Common myeloid progenitor, CD34-positive (primary cell): ENCODE results near the gene FAM120AOS.

Experiments
- CTCF ChIA-PET: fragments of 350-600 bp; sonication (Branson Sonifier 250); formaldehyde crosslinking; loops from one replicate; lab custom pipeline; 2021; ENCODE audit warnings: antibody characterized with exemption; lab: Charles Lee
- POLR2A ChIA-PET: fragments of 350-600 bp; sonication (Branson Sonifier 250); formaldehyde crosslinking; loops from one replicate; lab custom pipeline; 2021; ENCODE audit warnings: antibody characterized with exemption; lab: Charles Lee
- DNase-seq, 3 donors: peaks; one replicate each; pipeline versions ENCODE4 v3.0.0 to v3.0.0-alpha.2; 2013
- H3K27ac ChIP-seq, 2 experiments: 1 replicate in 1 of 2; 2 replicates in 1 of 2; pipeline ENCODE4 v1.7.0; 2013; ENCODE audit warnings: inconsistent platforms in 2 of 2, low read length in 2 of 2, mild to moderate bottlenecking in 2 of 2, low read depth in 1 of 2, moderate library complexity in 1 of 2; ENCODE audit not compliant: severe bottlenecking in 2 of 2, insufficient read depth in 1 of 2, poor library complexity in 1 of 2
- H3K27me3 ChIP-seq, 5 experiments: replicated peaks in 2 of 5; 1 replicate in 3 of 5; 2 replicates in 2 of 5; pipeline versions ENCODE4 v1.6.1 to v1.7.0; 2013; ENCODE audit warnings: low read length in 4 of 5, mild to moderate bottlenecking in 2 of 5, moderate library complexity in 2 of 5, inconsistent platforms in 1 of 5; ENCODE audit not compliant: insufficient read depth in 5 of 5, control insufficient read depth in 4 of 5
- H3K36me3 ChIP-seq, 4 experiments: 1 replicate in 2 of 4; 2 replicates in 2 of 4; pipeline versions ENCODE4 v1.6.1 to v1.7.0; 2013; ENCODE audit warnings: low read length in 3 of 4, control low read depth in 1 of 4, mild to moderate bottlenecking in 1 of 4; ENCODE audit not compliant: control insufficient read depth in 4 of 4, insufficient read depth in 4 of 4
- H3K4me1 ChIP-seq, 4 experiments: 1 replicate in 3 of 4; 2 replicates in 1 of 4; pipeline versions ENCODE4 v1.6.1 to v1.7.1; 2013; ENCODE audit warnings: low read length in 3 of 4, mild to moderate bottlenecking in 3 of 4, control low read depth in 1 of 4, inconsistent platforms in 1 of 4, moderate library complexity in 1 of 4; ENCODE audit not compliant: control insufficient read depth in 4 of 4, insufficient read depth in 4 of 4; ENCODE audit errors: control extremely low read depth in 1 of 4
- H3K4me3 ChIP-seq, 7 experiments: 1 replicate in 4 of 7; 2 replicates in 3 of 7; pipeline versions ENCODE4 v1.5.1 to v1.7.0; 2013; ENCODE audit warnings: mild to moderate bottlenecking in 7 of 7, low read length in 6 of 7, moderate library complexity in 6 of 7, inconsistent platforms in 2 of 7, low read depth in 2 of 7, control low read depth in 1 of 7; ENCODE audit not compliant: insufficient read depth in 4 of 7, control insufficient read depth in 1 of 7; ENCODE audit errors: extremely low read depth in 1 of 7
- H3K9me3 ChIP-seq, 5 experiments: 1 replicate in 4 of 5; 2 replicates in 1 of 5; pipeline versions ENCODE4 v1.6.1 to v1.7.1; 2013; ENCODE audit warnings: low read length in 4 of 5, mild to moderate bottlenecking in 2 of 5, inconsistent platforms in 1 of 5, low read depth in 1 of 5, moderate library complexity in 1 of 5; ENCODE audit not compliant: control insufficient read depth in 4 of 5, insufficient read depth in 2 of 5; ENCODE audit errors: control extremely low read depth in 1 of 5
- WGBS: methylation state at CpG from one replicate; pipeline ENCODE4 v1.1.5; 2013; ENCODE audit not compliant: insufficient coverage; 5-methylcytosine and 5-hydroxymethylcytosine counted together

FAM120AOS gene

DNA sequence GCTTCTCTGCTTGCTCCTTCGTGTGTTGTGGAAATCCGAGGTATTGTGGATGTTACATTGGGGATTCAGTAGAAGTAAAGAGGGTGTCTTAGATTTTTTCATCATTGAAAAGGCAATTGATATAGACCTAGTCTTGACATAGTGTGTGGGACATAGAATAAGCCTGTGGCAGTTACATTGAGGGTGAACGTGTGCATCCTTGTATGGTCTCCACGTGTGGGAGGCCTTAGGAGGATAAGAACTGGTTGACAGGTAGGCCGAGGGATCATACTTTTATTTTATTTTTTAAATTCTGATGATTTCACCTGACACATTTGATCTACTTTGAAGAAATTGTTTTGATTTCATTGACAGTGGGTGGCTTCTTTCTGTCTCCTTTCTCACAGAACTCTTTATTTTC is 17.0 kb upstream of the FAM120AOS start:
- CTCF ChIA-PET = no interaction called here
- no peak overlapping the region for H3K27ac ChIP-seq
- no peak overlapping the region for H3K4me3 ChIP-seq
- peaks cover 4 to 22% (median 17%) of the 10 kb centered on the region in 4 experiments for H3K4me1 ChIP-seq
- 76% methylated on average over 2 of the region's 5 CpGs for WGBS
- peaks cover 6 to 17% (median 16%) of the 10 kb centered on the region in 4 experiments for H3K36me3 ChIP-seq
- H3K9me3 ChIP-seq = no peaks in the 10 kb centered on the region
- POLR2A ChIA-PET = no interaction called here
- no peaks in the 10 kb centered on the region for H3K27me3 ChIP-seq
- DNase-seq = no peak

DNA sequence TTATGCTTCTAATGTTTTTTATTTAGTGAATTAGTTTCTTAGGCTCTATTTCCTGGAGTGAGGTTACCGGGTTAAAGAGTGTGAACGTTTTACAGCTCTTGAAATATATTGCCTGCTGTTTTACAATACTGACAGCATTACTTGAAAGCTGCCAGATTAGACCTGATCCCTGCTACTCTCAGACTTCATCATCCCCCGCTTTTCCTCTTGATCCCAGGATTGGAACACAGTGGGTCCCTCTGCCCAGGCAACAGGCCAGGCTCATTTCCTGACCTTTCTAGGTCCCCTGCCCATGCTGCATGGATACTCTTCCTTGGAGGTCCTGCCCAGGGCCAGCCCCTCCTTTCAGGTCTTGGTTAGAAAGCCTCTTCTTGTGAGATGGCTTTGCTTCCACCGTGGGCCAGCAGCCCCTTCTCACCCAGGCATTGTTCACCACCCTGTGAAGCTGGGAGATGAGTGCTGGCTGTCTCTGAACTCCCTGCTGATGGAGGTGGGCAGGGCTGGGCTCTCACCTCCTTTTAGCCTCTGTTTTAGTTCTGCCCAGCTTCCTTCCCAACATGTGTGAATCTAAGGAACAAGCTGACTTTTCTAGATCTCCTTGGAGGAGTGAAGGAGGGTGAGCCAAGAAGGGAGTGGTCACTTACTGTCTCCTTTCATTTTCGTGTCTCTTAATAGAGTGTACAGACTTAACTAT is 15.5 kb upstream of the FAM120AOS start:
- POLR2A ChIA-PET = interaction anchor here (1.1 kb wide), 1 partner anchor 15 kb away, joined by 4 read pairs; no protein-coding TSS in a partner anchor
- WGBS = 61% methylated on average over 4 of the region's 5 CpGs
- no peak for DNase-seq
- no peak overlapping the region for H3K4me3 ChIP-seq
- no peaks in the 10 kb centered on the region for H3K27me3 ChIP-seq
- H3K27ac ChIP-seq = peak overlapping the region in 1 of 2 experiments; percentile 9
- no peaks in the 10 kb centered on the region for H3K9me3 ChIP-seq
- peaks cover 4 to 17% (median 12%) of the 10 kb centered on the region in 4 experiments for H3K36me3 ChIP-seq
- H3K4me1 ChIP-seq = peaks cover 7 to 37% (median 22%) of the 10 kb centered on the region in 4 experiments
- CTCF ChIA-PET = interaction anchor here (0.9 kb wide), 1 partner anchor 8 kb away, joined by 4 read pairs; no protein-coding TSS in a partner anchor

DNA sequence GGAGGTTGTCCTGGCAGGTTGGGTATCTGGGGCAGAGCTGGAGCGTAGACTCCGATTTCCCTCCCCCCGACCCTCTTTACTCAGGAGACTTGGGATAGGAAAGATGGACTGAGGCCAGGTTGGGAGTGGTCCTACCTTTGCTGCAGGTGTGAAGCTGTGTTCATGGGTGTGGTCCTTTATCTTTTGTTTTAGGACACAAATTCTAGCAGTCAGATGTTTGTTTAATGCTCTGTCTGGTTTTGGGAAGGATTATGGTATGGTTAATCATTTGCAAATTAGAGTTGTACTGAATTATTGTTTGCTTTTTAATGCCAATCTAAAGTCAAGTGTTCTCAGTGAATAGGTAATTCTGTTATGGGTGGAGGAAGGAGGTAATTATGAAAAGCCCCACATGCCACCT is 14.1 kb upstream of the FAM120AOS start:
- ChIA-PET CTCF (no interaction called here), POLR2A (no interaction called here)
- no peaks in the 10 kb centered on the region for H3K27me3 ChIP-seq
- peaks cover 3 to 13% (median 7%) of the 10 kb centered on the region in 4 experiments for H3K36me3 ChIP-seq
- no peak overlapping the region for H3K27ac ChIP-seq
- peaks cover 11 to 48% (median 25%) of the 10 kb centered on the region in 4 experiments for H3K4me1 ChIP-seq
- WGBS = no CpG with 5 or more reads among the region's 3 CpGs
- no peak for DNase-seq
- H3K4me3 ChIP-seq = peak overlapping the region in 1 of 7 experiments; percentile 14
- no peaks in the 10 kb centered on the region for H3K9me3 ChIP-seq

DNA sequence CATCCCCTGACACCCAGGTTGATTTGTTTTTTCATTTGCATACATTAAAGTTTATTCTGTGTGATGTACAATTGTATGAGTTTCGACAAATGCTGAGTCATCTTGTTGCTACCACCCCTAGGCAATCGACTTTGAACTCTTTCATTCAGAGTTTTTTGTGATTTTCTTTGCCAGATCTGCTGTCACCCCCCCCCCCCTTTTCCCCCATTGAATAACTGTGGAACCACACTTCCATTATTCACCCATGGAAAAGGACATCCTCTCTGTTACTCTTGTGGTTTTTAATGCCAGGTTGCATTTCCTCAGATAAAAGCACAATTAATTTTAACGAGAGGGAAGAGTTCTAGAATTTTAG is 13.7 kb upstream of the FAM120AOS start:
- peaks cover 0 to 9% (median 6%) of the 10 kb centered on the region in 4 experiments for H3K36me3 ChIP-seq
- no peak overlapping the region for H3K4me3 ChIP-seq
- H3K4me1 ChIP-seq = peaks cover 11 to 48% (median 25%) of the 10 kb centered on the region in 4 experiments
- ChIA-PET CTCF (no interaction called here), POLR2A (no interaction called here)
- no CpG with 5 or more reads among the region's 3 CpGs for WGBS
- peak in 2 of 3 donors; percentile 56 to 69 for DNase-seq
- no peaks in the 10 kb centered on the region for H3K9me3 ChIP-seq
- no peak overlapping the region for H3K27ac ChIP-seq
- H3K27me3 ChIP-seq = no peaks in the 10 kb centered on the region

DNA sequence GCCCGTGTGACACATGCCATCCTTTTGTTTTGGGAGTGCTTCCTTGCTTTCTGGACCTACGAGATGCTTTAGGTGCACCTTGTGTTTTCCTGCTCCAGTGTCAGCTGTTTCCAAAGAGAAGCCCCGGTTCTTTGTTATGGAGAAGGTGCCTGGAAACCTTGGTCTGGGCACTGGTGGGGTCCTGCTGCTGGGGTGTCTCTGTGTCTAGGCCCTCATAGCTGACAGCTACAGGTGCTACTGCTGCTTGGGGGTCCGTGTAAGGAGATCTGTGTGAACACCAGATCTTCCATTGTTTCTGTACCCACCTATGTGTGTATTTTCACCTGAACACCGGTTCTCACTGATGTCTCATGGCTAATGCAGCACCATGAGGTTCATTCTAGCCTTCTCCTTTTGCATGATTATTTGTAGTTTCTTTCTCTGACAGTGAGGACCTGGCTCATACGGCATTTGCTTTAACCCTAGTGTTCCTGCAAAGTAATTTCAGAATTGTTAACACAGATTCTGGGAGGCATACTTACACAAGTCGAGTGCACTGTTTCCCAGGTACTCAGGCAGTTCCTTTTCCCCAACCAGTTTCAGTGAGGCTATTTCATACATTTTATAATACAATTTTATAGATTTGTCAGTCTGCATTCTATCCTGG is 13.2 kb upstream of the FAM120AOS start:
- H3K9me3 ChIP-seq = no peaks in the 10 kb centered on the region
- no peak overlapping the region for H3K4me3 ChIP-seq
- 55% methylated on average over 6 of the region's 7 CpGs for WGBS
- peaks cover 11 to 52% (median 25%) of the 10 kb centered on the region in 4 experiments for H3K4me1 ChIP-seq
- ChIA-PET POLR2A (interaction anchor here (0.7 kb wide), 1 partner anchor 323 kb away, joined by 3 read pairs; no protein-coding TSS in a partner anchor), CTCF (interaction anchor here (1.1 to 1.2 kb wide), 2 partner anchors 10 to 13 kb away, joined by 3 to 5 read pairs; partner anchors contain the start of gene FAM120AOS)
- peak overlapping the region in 1 of 2 experiments; percentile 10 for H3K27ac ChIP-seq
- DNase-seq = peak in 1 of 3 donors; percentile 21
- peaks cover 0 to 8% (median 5%) of the 10 kb centered on the region in 4 experiments for H3K36me3 ChIP-seq
- no peaks in the 10 kb centered on the region for H3K27me3 ChIP-seq

DNA sequence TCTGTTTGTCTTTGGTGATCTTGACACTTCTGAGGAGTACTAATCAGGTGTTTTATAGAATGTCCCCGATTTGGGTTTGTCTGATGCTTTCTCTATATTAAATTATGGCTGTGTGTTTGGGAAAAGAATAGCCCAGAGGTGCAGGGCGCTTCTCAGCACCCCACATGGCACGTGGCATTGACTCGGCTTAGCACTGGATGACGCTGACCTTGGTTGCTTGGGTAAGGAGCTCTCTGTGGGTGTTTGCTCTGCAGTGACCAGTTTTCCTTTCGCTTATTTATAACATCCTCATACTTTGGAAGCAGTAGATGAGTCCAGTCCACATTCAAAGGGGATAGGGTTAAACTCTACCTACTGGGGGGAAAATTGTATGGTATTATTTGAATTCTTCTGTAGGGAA is 12.5 kb upstream of the FAM120AOS start:
- POLR2A ChIA-PET = interaction anchor here (0.7 to 1.0 kb wide), 2 partner anchors 32 to 796 kb away, joined by 3 read pairs; partner anchors contain the start of gene IPPK
- Histone ChIP-seq H3K27me3 (no peaks in the 10 kb centered on the region), H3K4me3 (no peak overlapping the region), H3K9me3 (no peaks in the 10 kb centered on the region), H3K27ac (no peak overlapping the region), H3K36me3 (peaks cover 0 to under 1% (median 0%) of the 10 kb centered on the region in 4 experiments), H3K4me1 (peaks cover 11 to 53% (median 26%) of the 10 kb centered on the region in 4 experiments)
- WGBS = no CpG with 5 or more reads among the region's 6 CpGs
- CTCF ChIA-PET = interaction anchor here (1.1 to 1.2 kb wide), 2 partner anchors 9 to 12 kb away, joined by 3 to 5 read pairs; partner anchors contain the start of gene FAM120AOS
- DNase-seq = no peak
